ENCODE measurements around the gene C5AR2.
"Not testable (repeated sequence)": the region's sequence is repeated elsewhere in the genome, so short reads cannot be mapped to it uniquely, and the experiment has no call there.

GRCh38 chr19:47346024-47346423, 14.0 kb downstream of the C5AR2 start:
- TF ChIP-seq CTCF (IDR thresholded peaks at IDR 0.05; ENCODE audit: low read depth, low read length, poor library complexity, severe bottlenecking); EZH2phosphoT487 (IDR thresholded peaks at IDR 0.05; ENCODE audit: borderline replicate concordance, low read length): not testable (repeated sequence)

Data from DOHH2 (cell line).